ENCODE data around the gene SGMS2. TPM values are rescaled to one million over a fixed set of nuclear protein-coding genes. Genes with fewer than 3 reads are reported as not detected.

The SGMS2 gene
- total RNA-seq, 4 donors from 2014 or later = 10.2 to 79.1 (median 23.8) TPM

GRCh38 chr4:107896158-107896645, 71.5 kb downstream of the SGMS2 start:
- in situ Hi-C loops (cut with MboI; ENCODE audit: low sequenced_read_pairs in 4 of 4) = no loop called here
- intact Hi-C loops (cut with DNase I; ENCODE audit: low total_unique reads) = no loop called here
- Histone ChIP-seq H3K4me1 (peaks cover 0 to 4% of the 10 kb centered on the region in 2 donors), H3K27me3 (no peaks in the 10 kb centered on the region), H3K27ac (no peak overlapping the region), H3K36me3 (no peaks in the 10 kb centered on the region), H3K9me3 (no peaks in the 10 kb centered on the region), H3K4me3 (no peak overlapping the region)
- no peak for TF ChIP-seq CTCF (IDR thresholded peaks at IDR 0.05 in 4 of 5, conservative IDR thresholded peaks at IDR 0.05 in 1 of 5)
- no peak for TF ChIP-seq POLR2A (IDR thresholded peaks at IDR 0.05)
- DNase-seq = no peak
- ATAC-seq = no peak

- no peaks in the 10 kb centered on the region for H3K9me3 ChIP-seq
- no peaks in the 10 kb centered on the region for H3K36me3 ChIP-seq
- no peak for DNase-seq
- intact Hi-C loops (cut with DNase I; ENCODE audit: low total_unique reads) (no loop called here), in situ Hi-C loops (cut with MboI; ENCODE audit: low sequenced_read_pairs in 4 of 4) (no loop called here)
- H3K27ac ChIP-seq = no peak overlapping the region
- ATAC-seq = no peak
- H3K4me1 ChIP-seq = peaks cover 0 to 4% of the 10 kb centered on the region in 2 donors
- H3K4me3 ChIP-seq = no peak overlapping the region
- H3K27me3 ChIP-seq = no peaks in the 10 kb centered on the region
- TF ChIP-seq POLR2A (IDR thresholded peaks at IDR 0.05) (no peak), CTCF (IDR thresholded peaks at IDR 0.05 in 4 of 5, conservative IDR thresholded peaks at IDR 0.05 in 1 of 5) (no peak)
Measured at GRCh38 chr4:107896646-107897045, 71.9 kb downstream of the SGMS2 start.

- in situ Hi-C loops (cut with MboI; ENCODE audit: low sequenced_read_pairs in 4 of 4) (no loop called here), intact Hi-C loops (cut with DNase I; ENCODE audit: low total_unique reads) (no loop called here)
- TF ChIP-seq POLR2A (IDR thresholded peaks at IDR 0.05) (no peak), CTCF (IDR thresholded peaks at IDR 0.05 in 4 of 5, conservative IDR thresholded peaks at IDR 0.05 in 1 of 5) (no peak)
- Histone ChIP-seq H3K4me1 (peaks cover 4% of the 10 kb centered on the region in 2 donors), H3K27me3 (no peaks in the 10 kb centered on the region), H3K4me3 (no peak overlapping the region), H3K27ac (no peak overlapping the region), H3K36me3 (no peaks in the 10 kb centered on the region), H3K9me3 (no peaks in the 10 kb centered on the region)
- no peak for ATAC-seq
- DNase-seq = no peak
Measured at GRCh38 chr4:107897823-107898222, 73.1 kb downstream of the SGMS2 start.

DNA sequence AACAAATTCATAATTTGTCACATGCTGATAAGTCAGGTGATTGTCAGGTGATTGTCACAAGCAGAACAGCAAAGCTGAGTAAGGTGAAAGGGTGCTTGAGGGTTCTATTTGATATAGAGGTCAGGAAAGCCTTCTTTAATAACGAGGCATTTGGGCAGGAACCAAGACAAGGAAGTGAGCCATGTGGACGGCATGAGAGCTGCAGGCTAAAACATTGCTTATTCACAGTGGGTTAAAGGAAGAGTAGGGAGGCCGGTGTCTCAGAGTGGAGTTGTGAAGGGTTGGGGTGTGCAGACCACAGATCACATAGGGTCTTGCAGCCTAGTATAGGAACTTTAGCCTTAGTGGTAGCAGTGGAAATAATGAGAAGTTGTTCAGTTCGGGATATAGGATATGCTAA, 75.3 kb downstream of the SGMS2 start:
- no peak overlapping the region for H3K4me3 ChIP-seq
- no peaks in the 10 kb centered on the region for H3K36me3 ChIP-seq
- no peaks in the 10 kb centered on the region for H3K27me3 ChIP-seq
- ATAC-seq (no peak), DNase-seq (no peak)
- TF ChIP-seq POLR2A (IDR thresholded peaks at IDR 0.05) (no peak), CTCF (IDR thresholded peaks at IDR 0.05 in 4 of 5, conservative IDR thresholded peaks at IDR 0.05 in 1 of 5) (no peak)
- in situ Hi-C loops (cut with MboI; ENCODE audit: low sequenced_read_pairs in 4 of 4) (no loop called here), intact Hi-C loops (cut with DNase I; ENCODE audit: low total_unique reads) (no loop called here)
- H3K27ac ChIP-seq = no peak overlapping the region
- H3K4me1 ChIP-seq = peaks cover 0 to 7% of the 10 kb centered on the region in 2 donors
- no peaks in the 10 kb centered on the region for H3K9me3 ChIP-seq

GRCh38 chr4:107900508-107900907, 75.8 kb downstream of the SGMS2 start:
- Histone ChIP-seq H3K4me3 (no peak overlapping the region), H3K4me1 (peaks cover 0 to 7% of the 10 kb centered on the region in 2 donors), H3K9me3 (no peaks in the 10 kb centered on the region), H3K27me3 (no peaks in the 10 kb centered on the region), H3K36me3 (no peaks in the 10 kb centered on the region), H3K27ac (no peak overlapping the region)
- in situ Hi-C loops (cut with MboI; ENCODE audit: low sequenced_read_pairs in 4 of 4) = no loop called here
- no peak for DNase-seq
- intact Hi-C loops (cut with DNase I; ENCODE audit: low total_unique reads) = no loop called here
- no peak for TF ChIP-seq POLR2A (IDR thresholded peaks at IDR 0.05)
- TF ChIP-seq CTCF (IDR thresholded peaks at IDR 0.05 in 4 of 5, conservative IDR thresholded peaks at IDR 0.05 in 1 of 5) = no peak
- no peak for ATAC-seq

Data from gastrocnemius medialis (tissue), 4 donors.